Activated CD8-positive, alpha-beta memory T cell treated with anti-CD3 and anti-CD28 coated beads, Interleukin-2, amount 10 ng/mL, durations not matched to agents 7 days and 5 days (primary cell): Measurements from ENCODE around the gene ERC2. TPM values are rescaled to one million over a fixed set of nuclear protein-coding genes. Genes with fewer than 3 reads are reported as not detected.

Source experiments
- ATAC-seq: fragments of 150-1000 bp; cut with Tn5 transposase; one replicate; pipeline ENCODE4 v1.10.0; 2021; ENCODE audit warnings: moderate library complexity
- CTCF ChIA-PET: fragments of 350-600 bp; sonication (Branson Sonifier 250); formaldehyde crosslinking; loops from one replicate; lab custom pipeline; 2021; ENCODE audit warnings: antibody characterized with exemption; lab: Charles Lee
- DNase-seq: peaks from one replicate; pipeline ENCODE4 v3.0.0-alpha.2; 2020
- H3K27ac Mint-ChIP-seq: one replicate; pipeline ENCODE4 v1.8.0; 2021; ENCODE audit warnings: mild to moderate bottlenecking, mixed read lengths
- H3K27me3 Mint-ChIP-seq: one replicate; pipeline ENCODE4 v1.8.0; 2021; ENCODE audit warnings: mixed read lengths
- H3K36me3 Mint-ChIP-seq: one replicate; pipeline ENCODE4 v1.8.0; 2021; ENCODE audit warnings: mild to moderate bottlenecking, mixed read lengths
- H3K4me1 Mint-ChIP-seq: one replicate; pipeline ENCODE4 v1.8.0; 2021; ENCODE audit warnings: mixed read lengths
- H3K4me3 Mint-ChIP-seq: one replicate; pipeline ENCODE4 v1.8.0; 2021; ENCODE audit warnings: mild to moderate bottlenecking, moderate library complexity, mixed read lengths
- H3K9me3 Mint-ChIP-seq: one replicate; pipeline ENCODE4 v1.8.0; 2022; ENCODE audit warnings: low read depth, mixed read lengths
- total RNA-seq, 2 experiments: library from RNA; stranded (reverse); gene quantifications; one replicate each; pipeline ENCODE4 v1.2.3, GENCODE V29; 2021

ERC2 gene
- total RNA-seq, 2 experiments from 2014 or later, result not detected

DNA sequence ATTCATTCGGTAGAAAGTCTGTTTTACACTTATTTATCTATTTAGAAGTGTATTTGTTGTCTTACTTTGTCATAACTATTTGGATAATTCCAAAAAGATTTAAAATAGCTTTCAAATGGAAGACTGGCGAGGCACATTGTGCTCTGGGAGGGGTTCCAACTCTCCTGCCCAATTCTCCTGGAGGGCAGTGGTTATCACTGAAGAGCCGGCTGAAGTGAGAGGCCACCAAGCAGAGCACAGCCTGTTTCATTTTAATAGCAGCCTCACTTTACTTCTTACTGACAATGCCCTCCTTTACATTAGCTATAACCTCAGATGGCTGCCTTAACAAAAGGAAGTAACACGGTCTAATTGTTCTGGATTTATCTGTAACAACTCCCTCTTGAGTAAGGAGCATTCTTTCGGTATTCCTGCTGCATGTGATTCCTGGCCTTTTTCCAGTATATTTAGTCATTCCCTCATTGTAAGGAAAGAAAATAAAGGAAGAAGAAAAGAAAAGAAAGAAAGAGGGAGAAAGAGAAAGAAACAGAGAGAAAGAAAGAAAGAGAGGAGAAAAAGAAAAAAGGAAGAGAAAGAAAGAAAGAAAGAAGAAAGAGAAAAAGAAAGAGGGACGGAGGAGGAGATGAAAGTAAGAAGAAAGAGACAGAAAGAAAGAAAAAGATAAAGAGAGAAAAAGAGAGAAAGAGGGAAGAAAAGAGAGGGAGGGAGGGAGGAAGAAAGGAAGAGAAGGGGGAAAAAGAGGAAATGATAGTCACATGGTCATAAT lies 641.4 kb downstream of the ERC2 start:
- Mint-ChIP-seq H3K4me1 (no peaks in the 10 kb centered on the region), H3K27me3 (no peaks in the 10 kb centered on the region), H3K27ac (no peak overlapping the region), H3K9me3 (peaks cover 4% of the 10 kb centered on the region), H3K36me3 (no peaks in the 10 kb centered on the region), H3K4me3 (no peak overlapping the region)
- no peak for DNase-seq
- ATAC-seq, result no peak
- CTCF ChIA-PET, result no interaction called here

GRCh38 chr3:55826097-55826496 lies 642.2 kb downstream of the ERC2 start:
- Mint-ChIP-seq H3K4me1 (no peaks in the 10 kb centered on the region), H3K27me3 (no peaks in the 10 kb centered on the region), H3K27ac (no peak overlapping the region), H3K9me3 (peaks cover 2% of the 10 kb centered on the region), H3K36me3 (no peaks in the 10 kb centered on the region), H3K4me3 (no peak overlapping the region)
- DNase-seq (no peak), ATAC-seq (no peak)
- CTCF ChIA-PET, result no interaction called here

DNA sequence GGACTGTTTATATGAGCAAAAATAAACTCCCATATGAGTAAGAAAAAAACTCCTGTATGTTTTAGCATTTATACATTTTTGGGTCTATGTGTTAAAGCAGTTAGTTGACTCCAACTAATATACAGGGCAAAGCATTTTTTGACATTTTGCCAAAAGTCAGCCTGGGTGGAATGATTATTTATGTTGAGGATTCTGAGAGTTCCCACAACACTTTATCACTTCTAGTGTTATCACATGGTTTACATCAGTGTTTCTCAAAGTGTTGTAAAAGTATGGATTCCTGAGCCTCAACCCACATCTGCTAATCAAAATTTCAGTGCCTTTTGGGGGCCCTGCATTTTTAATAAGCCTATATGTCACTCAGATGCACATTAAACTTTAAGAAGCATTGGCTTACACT lies 643.9 kb downstream of the ERC2 start:
- H3K27ac Mint-ChIP-seq, result no peak overlapping the region
- H3K36me3 Mint-ChIP-seq, result no peaks in the 10 kb centered on the region
- ATAC-seq (no peak), DNase-seq (no peak)
- CTCF ChIA-PET, result no interaction called here
- H3K4me1 Mint-ChIP-seq, result no peaks in the 10 kb centered on the region
- H3K9me3 Mint-ChIP-seq, result peaks cover 2% of the 10 kb centered on the region
- no peaks in the 10 kb centered on the region for H3K27me3 Mint-ChIP-seq
- no peak overlapping the region for H3K4me3 Mint-ChIP-seq

DNA sequence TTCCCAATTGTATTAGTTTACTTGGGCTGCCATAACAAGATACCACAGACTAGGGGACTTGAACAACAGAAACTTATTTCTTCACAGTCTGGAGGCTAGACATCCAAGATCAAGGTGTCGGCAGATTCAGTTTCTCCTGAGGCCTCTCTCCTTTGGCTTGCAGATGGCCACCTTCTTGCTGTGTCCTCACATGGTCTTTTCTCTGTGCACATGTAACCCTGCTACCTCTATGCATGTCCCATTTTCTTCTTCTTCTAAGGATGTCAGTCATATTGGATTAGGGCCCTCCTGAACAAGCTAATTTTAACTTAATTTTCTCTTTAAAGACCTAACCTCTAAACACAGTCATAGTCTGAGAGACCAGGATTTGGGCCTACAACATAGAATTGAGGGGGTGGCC lies 644.4 kb downstream of the ERC2 start:
- H3K9me3 Mint-ChIP-seq, result peaks cover 2% of the 10 kb centered on the region
- H3K4me3 Mint-ChIP-seq, result no peak overlapping the region
- no peaks in the 10 kb centered on the region for H3K4me1 Mint-ChIP-seq
- ATAC-seq, result no peak
- H3K27ac Mint-ChIP-seq, result no peak overlapping the region
- H3K27me3 Mint-ChIP-seq, result no peaks in the 10 kb centered on the region
- no peaks in the 10 kb centered on the region for H3K36me3 Mint-ChIP-seq
- DNase-seq, result no peak
- CTCF ChIA-PET, result no interaction called here

- CTCF ChIA-PET, result no interaction called here
- Mint-ChIP-seq H3K27ac (no peak overlapping the region), H3K9me3 (peaks cover 2% of the 10 kb centered on the region), H3K27me3 (no peaks in the 10 kb centered on the region), H3K4me3 (no peak overlapping the region), H3K36me3 (no peaks in the 10 kb centered on the region), H3K4me1 (no peaks in the 10 kb centered on the region)
- no peak for DNase-seq
- ATAC-seq, result no peak
These were observed 645.3 kb downstream of the ERC2 start for GRCh38 chr3:55823001-55823400.

- Mint-ChIP-seq H3K36me3 (no peaks in the 10 kb centered on the region), H3K4me3 (no peak overlapping the region), H3K27me3 (no peaks in the 10 kb centered on the region), H3K27ac (no peak overlapping the region), H3K9me3 (peaks cover 2% of the 10 kb centered on the region), H3K4me1 (no peaks in the 10 kb centered on the region)
- CTCF ChIA-PET, result no interaction called here
- DNase-seq, result no peak
- no peak for ATAC-seq
These were observed 649.3 kb downstream of the ERC2 start for GRCh38 chr3:55819005-55819404.

- peaks cover 2% of the 10 kb centered on the region for H3K9me3 Mint-ChIP-seq
- no peak overlapping the region for H3K27ac Mint-ChIP-seq
- ATAC-seq (no peak), DNase-seq (no peak)
- H3K36me3 Mint-ChIP-seq, result no peaks in the 10 kb centered on the region
- no peaks in the 10 kb centered on the region for H3K27me3 Mint-ChIP-seq
- H3K4me1 Mint-ChIP-seq, result no peaks in the 10 kb centered on the region
- CTCF ChIA-PET, result no interaction called here
- H3K4me3 Mint-ChIP-seq, result no peak overlapping the region
These were observed 649.8 kb downstream of the ERC2 start for GRCh38 chr3:55818485-55818884.

GRCh38 chr3:55816794-55817576 lies 651.3 kb downstream of the ERC2 start:
- no peak overlapping the region for H3K27ac Mint-ChIP-seq
- no peak for ATAC-seq
- no peaks in the 10 kb centered on the region for H3K4me1 Mint-ChIP-seq
- no peaks in the 10 kb centered on the region for H3K36me3 Mint-ChIP-seq
- no peak overlapping the region for H3K4me3 Mint-ChIP-seq
- CTCF ChIA-PET, result no interaction called here
- DNase-seq, result no peak
- no peaks in the 10 kb centered on the region for H3K27me3 Mint-ChIP-seq
- H3K9me3 Mint-ChIP-seq, result no peaks in the 10 kb centered on the region

DNA sequence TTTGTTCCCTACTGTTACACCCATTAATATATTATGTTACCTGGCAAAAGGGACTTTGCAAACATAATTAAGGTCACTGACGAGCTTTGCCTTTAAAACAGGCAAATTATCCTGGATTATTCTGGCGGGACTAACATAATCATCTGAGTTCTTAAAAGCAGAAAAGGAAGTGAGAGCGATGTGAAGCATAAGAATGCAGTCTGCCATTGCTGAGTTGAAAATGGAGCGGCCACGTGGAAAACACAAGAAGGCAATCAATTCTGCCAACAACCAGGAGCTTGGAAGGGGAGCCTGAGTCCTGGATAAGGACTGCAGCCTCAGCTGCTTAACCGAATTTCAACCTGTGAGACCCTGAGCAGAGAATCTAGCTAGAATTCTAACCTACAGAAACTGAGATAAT lies 653.0 kb downstream of the ERC2 start:
- CTCF ChIA-PET, result no interaction called here
- Mint-ChIP-seq H3K4me3 (no peak overlapping the region), H3K27ac (no peak overlapping the region), H3K4me1 (no peaks in the 10 kb centered on the region), H3K36me3 (no peaks in the 10 kb centered on the region), H3K27me3 (no peaks in the 10 kb centered on the region), H3K9me3 (no peaks in the 10 kb centered on the region)
- no peak for DNase-seq
- no peak for ATAC-seq

GRCh38 chr3:55813268-55814097 lies 654.8 kb downstream of the ERC2 start:
- Mint-ChIP-seq H3K4me3 (no peak overlapping the region), H3K27ac (no peak overlapping the region), H3K9me3 (no peaks in the 10 kb centered on the region), H3K36me3 (no peaks in the 10 kb centered on the region), H3K27me3 (no peaks in the 10 kb centered on the region), H3K4me1 (no peaks in the 10 kb centered on the region)
- CTCF ChIA-PET, result no interaction called here
- DNase-seq, result no peak
- no peak for ATAC-seq

DNA sequence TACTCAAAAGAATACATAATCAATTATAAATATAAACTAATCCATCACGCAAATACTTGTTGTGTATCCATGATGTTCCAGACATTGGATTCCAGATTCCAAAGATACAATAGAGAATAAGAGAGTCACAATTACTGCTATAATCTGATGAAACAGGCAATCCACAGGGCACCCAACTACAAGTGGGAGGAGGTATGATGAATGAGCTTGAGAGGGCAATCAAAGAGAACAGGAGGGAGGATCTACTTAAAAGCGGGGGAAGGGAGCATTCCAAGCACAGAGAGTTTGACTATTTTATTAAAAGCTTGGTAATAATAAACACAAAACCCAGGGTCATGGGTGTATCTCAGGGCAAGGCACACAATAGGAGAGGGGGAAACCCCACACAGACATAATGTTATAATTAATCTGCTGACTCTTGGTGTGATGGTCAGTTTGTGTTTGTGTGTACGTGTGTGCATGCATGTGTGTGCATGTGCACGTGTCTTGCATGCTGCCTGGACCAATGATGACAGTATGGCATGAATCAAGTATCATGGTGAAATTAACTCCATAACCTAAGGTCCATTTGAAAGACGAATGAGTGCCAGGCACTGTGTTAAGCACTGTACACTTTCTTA lies 655.8 kb downstream of the ERC2 start:
- Mint-ChIP-seq H3K9me3 (no peaks in the 10 kb centered on the region), H3K27ac (no peak overlapping the region), H3K4me3 (no peak overlapping the region), H3K36me3 (no peaks in the 10 kb centered on the region), H3K4me1 (no peaks in the 10 kb centered on the region), H3K27me3 (no peaks in the 10 kb centered on the region)
- no peak for ATAC-seq
- DNase-seq, result no peak
- CTCF ChIA-PET, result no interaction called here

DNA sequence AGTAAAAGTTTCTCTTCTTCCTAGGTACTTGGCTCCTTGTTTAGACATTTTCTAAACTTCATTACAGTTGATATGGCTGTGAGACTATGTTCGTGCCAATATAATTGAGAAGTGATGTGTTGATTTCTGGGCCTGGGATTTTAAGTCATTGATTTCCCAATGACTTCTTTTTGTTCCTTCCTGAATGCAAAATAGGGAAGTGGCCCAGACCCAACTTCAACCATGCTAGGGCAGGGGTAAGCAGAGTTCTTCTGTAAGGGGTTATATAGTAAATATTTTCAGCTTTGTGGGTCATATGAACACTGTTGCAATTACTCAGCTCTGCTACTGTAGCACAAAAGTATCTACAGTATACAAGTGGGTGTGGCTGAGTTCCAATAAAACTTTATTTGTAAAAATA lies 661.1 kb downstream of the ERC2 start:
- H3K27ac Mint-ChIP-seq, result no peak overlapping the region
- H3K27me3 Mint-ChIP-seq, result no peaks in the 10 kb centered on the region
- CTCF ChIA-PET, result no interaction called here
- H3K36me3 Mint-ChIP-seq, result no peaks in the 10 kb centered on the region
- ATAC-seq, result no peak
- no peak overlapping the region for H3K4me3 Mint-ChIP-seq
- no peaks in the 10 kb centered on the region for H3K9me3 Mint-ChIP-seq
- DNase-seq, result no peak
- no peaks in the 10 kb centered on the region for H3K4me1 Mint-ChIP-seq

- ATAC-seq (no peak), DNase-seq (no peak)
- no peaks in the 10 kb centered on the region for H3K9me3 Mint-ChIP-seq
- CTCF ChIA-PET, result no interaction called here
- no peaks in the 10 kb centered on the region for H3K27me3 Mint-ChIP-seq
- no peaks in the 10 kb centered on the region for H3K36me3 Mint-ChIP-seq
- H3K4me1 Mint-ChIP-seq, result no peaks in the 10 kb centered on the region
- H3K27ac Mint-ChIP-seq, result no peak overlapping the region
- no peak overlapping the region for H3K4me3 Mint-ChIP-seq
These were observed 663.1 kb downstream of the ERC2 start for GRCh38 chr3:55805169-55805568.
